ENCODE results near the gene SDK1.

Gene SDK1

DNA sequence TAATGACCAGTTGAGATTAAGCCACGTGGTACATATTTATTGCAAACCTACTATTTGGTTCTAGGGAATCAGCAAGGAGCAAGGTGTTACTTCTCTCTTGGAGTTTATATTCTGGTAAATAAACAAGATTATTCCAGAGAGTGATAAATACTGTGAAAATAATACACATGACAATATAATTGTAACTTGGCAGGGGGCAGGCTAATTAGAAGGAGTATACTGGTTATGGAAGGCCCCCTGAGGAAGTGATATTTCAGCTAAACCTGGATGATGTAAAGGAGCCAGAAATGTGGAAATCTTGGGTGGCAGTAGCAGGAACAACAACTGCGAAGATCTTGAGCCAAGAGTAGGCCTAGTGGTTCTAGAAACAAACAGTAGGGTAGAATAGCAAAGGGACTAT lies 111.8 kb downstream of the SDK1 start:
- Histone ChIP-seq H3K36me3 (ENCODE audit: control insufficient read depth in 2 of 2, insufficient read depth in 1 of 2, low read length in 2 of 2) (no peaks in the 10 kb centered on the region), H3K27ac (ENCODE audit: extremely low read depth, low read depth, low read length) (no peak overlapping the region; the same call in 1 of the 2 replicates), H3K4me3 (ENCODE audit: low read depth, low read length) (no peak overlapping the region), H3K4me1 (ENCODE audit: control insufficient read depth, insufficient read depth, low read length) (peaks cover 36% of the 10 kb centered on the region), H3K9me3 (ENCODE audit: control insufficient read depth, insufficient read depth, low read depth, low read length) (no peaks in the 10 kb centered on the region)
- ChIA-PET CTCF (interaction anchor here (0.6 kb wide), 2 partner anchors 179 to 1157 kb away, joined by 3 to 4 read pairs; no protein-coding TSS in a partner anchor), POLR2A (no interaction called here)
- TF ChIP-seq ZBTB7A (tag by site-specific recombination; IDR thresholded peaks at IDR 0.05; ENCODE audit: low read depth) (no peak), ZNF677 (tag by site-specific recombination; IDR thresholded peaks at IDR 0.05) (no peak), ZNF155 (tag by site-specific recombination; IDR thresholded peaks at IDR 0.05) (no peak), ZNF621 (tag by site-specific recombination; IDR thresholded peaks at IDR 0.05) (no peak), ZNF555 (tag by site-specific recombination; conservative IDR thresholded peaks at IDR 0.05) (no peak), ZNF2 (tag by site-specific recombination; IDR thresholded peaks at IDR 0.05) (no peak), ZBTB6 (tag by site-specific recombination; IDR thresholded peaks at IDR 0.05) (no peak), FEZF1 (tag by site-specific recombination; IDR thresholded peaks at IDR 0.05) (peak; percentile 13; the same call in 1 of the 2 replicates), ZNF629 (tag by site-specific recombination; IDR thresholded peaks at IDR 0.05) (no peak), KLF7 (tag by site-specific recombination; IDR thresholded peaks at IDR 0.05; ENCODE audit: borderline replicate concordance) (no peak), ZNF114 (tag by site-specific recombination; IDR thresholded peaks at IDR 0.05) (no peak), ZNF707 (tag by site-specific recombination; IDR thresholded peaks at IDR 0.05) (no peak), ZNF362 (tag by site-specific recombination; IDR thresholded peaks at IDR 0.05) (no peak), ZNF292 (tag by site-specific recombination; IDR thresholded peaks at IDR 0.05; ENCODE audit: borderline replicate concordance, low read depth) (no peak), ZNF670 (tag by site-specific recombination; IDR thresholded peaks at IDR 0.05; ENCODE audit: low read depth) (no peak), ZNF433 (tag by site-specific recombination; IDR thresholded peaks at IDR 0.05; ENCODE audit: low read depth) (no peak), ZNF658 (tag by site-specific recombination; IDR thresholded peaks at IDR 0.05) (no peak)
- TF ChIP-seq, protein P1, sequence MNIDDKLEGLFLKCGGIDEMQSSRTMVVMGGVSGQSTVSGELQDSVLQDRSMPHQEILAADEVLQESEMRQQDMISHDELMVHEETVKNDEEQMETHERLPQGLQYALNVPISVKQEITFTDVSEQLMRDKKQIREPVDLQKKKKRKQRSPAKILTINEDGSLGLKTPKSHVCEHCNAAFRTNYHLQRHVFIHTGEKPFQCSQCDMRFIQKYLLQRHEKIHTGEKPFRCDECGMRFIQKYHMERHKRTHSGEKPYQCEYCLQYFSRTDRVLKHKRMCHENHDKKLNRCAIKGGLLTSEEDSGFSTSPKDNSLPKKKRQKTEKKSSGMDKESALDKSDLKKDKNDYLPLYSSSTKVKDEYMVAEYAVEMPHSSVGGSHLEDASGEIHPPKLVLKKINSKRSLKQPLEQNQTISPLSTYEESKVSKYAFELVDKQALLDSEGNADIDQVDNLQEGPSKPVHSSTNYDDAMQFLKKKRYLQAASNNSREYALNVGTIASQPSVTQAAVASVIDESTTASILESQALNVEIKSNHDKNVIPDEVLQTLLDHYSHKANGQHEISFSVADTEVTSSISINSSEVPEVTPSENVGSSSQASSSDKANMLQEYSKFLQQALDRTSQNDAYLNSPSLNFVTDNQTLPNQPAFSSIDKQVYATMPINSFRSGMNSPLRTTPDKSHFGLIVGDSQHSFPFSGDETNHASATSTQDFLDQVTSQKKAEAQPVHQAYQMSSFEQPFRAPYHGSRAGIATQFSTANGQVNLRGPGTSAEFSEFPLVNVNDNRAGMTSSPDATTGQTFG (tag by site-specific recombination; IDR thresholded peaks at IDR 0.05; ENCODE audit: borderline replicate concordance) = no peak
- TF ChIP-seq, protein P2, sequence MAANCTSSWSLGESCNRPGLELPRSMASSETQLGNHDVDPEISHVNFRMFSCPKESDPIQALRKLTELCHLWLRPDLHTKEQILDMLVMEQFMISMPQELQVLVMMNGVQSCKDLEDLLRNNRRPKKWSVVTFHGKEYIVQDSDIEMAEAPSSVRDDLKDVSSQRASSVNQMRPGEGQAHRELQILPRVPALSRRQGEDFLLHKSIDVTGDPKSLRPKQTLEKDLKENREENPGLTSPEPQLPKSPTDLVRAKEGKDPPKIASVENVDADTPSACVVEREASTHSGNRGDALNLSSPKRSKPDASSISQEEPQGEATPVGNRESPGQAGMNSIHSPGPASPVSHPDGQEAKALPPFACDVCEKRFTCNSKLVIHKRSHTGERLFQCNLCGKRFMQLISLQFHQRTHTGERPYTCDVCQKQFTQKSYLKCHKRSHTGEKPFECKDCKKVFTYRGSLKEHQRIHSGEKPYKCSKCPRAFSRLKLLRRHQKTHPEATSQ (tag by site-specific recombination; IDR thresholded peaks at IDR 0.05) = no peak
- TF ChIP-seq, protein P3, sequence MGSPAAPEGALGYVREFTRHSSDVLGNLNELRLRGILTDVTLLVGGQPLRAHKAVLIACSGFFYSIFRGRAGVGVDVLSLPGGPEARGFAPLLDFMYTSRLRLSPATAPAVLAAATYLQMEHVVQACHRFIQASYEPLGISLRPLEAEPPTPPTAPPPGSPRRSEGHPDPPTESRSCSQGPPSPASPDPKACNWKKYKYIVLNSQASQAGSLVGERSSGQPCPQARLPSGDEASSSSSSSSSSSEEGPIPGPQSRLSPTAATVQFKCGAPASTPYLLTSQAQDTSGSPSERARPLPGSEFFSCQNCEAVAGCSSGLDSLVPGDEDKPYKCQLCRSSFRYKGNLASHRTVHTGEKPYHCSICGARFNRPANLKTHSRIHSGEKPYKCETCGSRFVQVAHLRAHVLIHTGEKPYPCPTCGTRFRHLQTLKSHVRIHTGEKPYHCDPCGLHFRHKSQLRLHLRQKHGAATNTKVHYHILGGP (tag by site-specific recombination; IDR thresholded peaks at IDR 0.05) = 0 out of 2 replicates have a peak, but pooled peaks have one; percentile 18
- TF ChIP-seq, protein P4, sequence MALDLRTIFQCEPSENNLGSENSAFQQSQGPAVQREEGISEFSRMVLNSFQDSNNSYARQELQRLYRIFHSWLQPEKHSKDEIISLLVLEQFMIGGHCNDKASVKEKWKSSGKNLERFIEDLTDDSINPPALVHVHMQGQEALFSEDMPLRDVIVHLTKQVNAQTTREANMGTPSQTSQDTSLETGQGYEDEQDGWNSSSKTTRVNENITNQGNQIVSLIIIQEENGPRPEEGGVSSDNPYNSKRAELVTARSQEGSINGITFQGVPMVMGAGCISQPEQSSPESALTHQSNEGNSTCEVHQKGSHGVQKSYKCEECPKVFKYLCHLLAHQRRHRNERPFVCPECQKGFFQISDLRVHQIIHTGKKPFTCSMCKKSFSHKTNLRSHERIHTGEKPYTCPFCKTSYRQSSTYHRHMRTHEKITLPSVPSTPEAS (tag by site-specific recombination; IDR thresholded peaks at IDR 0.05) = no peak
- TF ChIP-seq, protein P5, sequence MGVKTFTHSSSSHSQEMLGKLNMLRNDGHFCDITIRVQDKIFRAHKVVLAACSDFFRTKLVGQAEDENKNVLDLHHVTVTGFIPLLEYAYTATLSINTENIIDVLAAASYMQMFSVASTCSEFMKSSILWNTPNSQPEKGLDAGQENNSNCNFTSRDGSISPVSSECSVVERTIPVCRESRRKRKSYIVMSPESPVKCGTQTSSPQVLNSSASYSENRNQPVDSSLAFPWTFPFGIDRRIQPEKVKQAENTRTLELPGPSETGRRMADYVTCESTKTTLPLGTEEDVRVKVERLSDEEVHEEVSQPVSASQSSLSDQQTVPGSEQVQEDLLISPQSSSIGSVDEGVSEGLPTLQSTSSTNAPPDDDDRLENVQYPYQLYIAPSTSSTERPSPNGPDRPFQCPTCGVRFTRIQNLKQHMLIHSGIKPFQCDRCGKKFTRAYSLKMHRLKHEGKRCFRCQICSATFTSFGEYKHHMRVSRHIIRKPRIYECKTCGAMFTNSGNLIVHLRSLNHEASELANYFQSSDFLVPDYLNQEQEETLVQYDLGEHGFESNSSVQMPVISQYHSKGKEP (tag by site-specific recombination; IDR thresholded peaks at IDR 0.05) = peak; percentile 75; the same call in 1 of the 2 replicates

Measured in HEK293 (cell line).